IMR-90 (cell line): ENCODE data around the gene OOSP1. TPM values are rescaled to one million over a fixed set of nuclear protein-coding genes. Genes with fewer than 3 reads are reported as not detected.

ENCODE experiments used
- ATAC-seq: fragments of 200-7000 bp; cut with Tn5 transposase; 2 replicates; pipeline ENCODE4 v1.9.1; 2020; ENCODE audit warnings: low read depth, mild to moderate bottlenecking, moderate library complexity
- BruUV-seq: library from RNA; stranded (reverse); fragments of 400-500 nt; replicated peaks from 2 replicates; lab custom pipeline; 2021; lab: Mats Ljungman, UMichigan
- CTCF ChIA-PET: fragments of 300-600 bp; formaldehyde crosslinking; extraction: SDS; loops from one replicate; lab custom pipeline; 2021; ENCODE audit warnings: antibody characterized with exemption; lab: Yijun Ruan, JAX
- POLR2A ChIA-PET: fragments of 300-600 bp; sonication (Branson Sonifier 250); formaldehyde crosslinking; loops from one replicate; lab custom pipeline; 2022; ENCODE audit warnings: antibody characterized with exemption; ENCODE audit not compliant: unreplicated experiment; lab: Charles Lee
- DNase-seq: peaks from one replicate; pipeline ENCODE4 v3.0.0; 2013
- H2AFZ ChIP-seq: replicated peaks from 2 replicates; pipeline ENCODE3; 2013; ENCODE audit warnings: low read length, mild to moderate bottlenecking; ENCODE audit not compliant: poor library complexity
- H2AK5ac ChIP-seq: 2 replicates; pipeline ENCODE4 v1.6.1; 2013; ENCODE audit warnings: low read depth, low read length, inconsistent platforms
- H2AK9ac ChIP-seq: replicated peaks from 2 replicates; pipeline ENCODE3; 2013; ENCODE audit warnings: mild to moderate bottlenecking, low read depth, low read length, moderate library complexity; ENCODE audit not compliant: poor library complexity
- H2BK120ac ChIP-seq: 2 replicates; pipeline ENCODE4 v1.6.1; 2013; ENCODE audit warnings: low read depth, low read length, inconsistent platforms
- H2BK15ac ChIP-seq: 3 replicates; pipeline ENCODE4 v1.6.1; 2013; ENCODE audit warnings: low read depth, low read length, inconsistent platforms
- H2BK20ac ChIP-seq: 2 replicates; pipeline ENCODE4 v1.6.1; 2013; ENCODE audit warnings: low read depth, mild to moderate bottlenecking, inconsistent platforms, low read length, moderate library complexity
- H2BK5ac ChIP-seq: 2 replicates; pipeline ENCODE4 v1.6.1; 2013; ENCODE audit warnings: mild to moderate bottlenecking, low read depth, low read length, inconsistent platforms; ENCODE audit not compliant: poor library complexity, severe bottlenecking
- H3K14ac ChIP-seq: replicated peaks from 2 replicates; pipeline ENCODE4 v1.6.1; 2013; ENCODE audit warnings: low read depth, low read length, inconsistent platforms
- H3K18ac ChIP-seq: 2 replicates; pipeline ENCODE4 v1.6.1; 2013; ENCODE audit warnings: low read depth, low read length, control low read depth
- H3K23ac ChIP-seq: 2 replicates; pipeline ENCODE4 v1.6.1; 2013; ENCODE audit warnings: low read depth, low read length, inconsistent platforms
- H3K27ac ChIP-seq: 2 replicates; pipeline ENCODE4 v1.5.1; 2013; ENCODE audit warnings: mild to moderate bottlenecking, control low read depth, low read length; ENCODE audit not compliant: insufficient read depth
- H3K27me3 ChIP-seq: 2 replicates; pipeline ENCODE4 v1.6.1; 2013; ENCODE audit warnings: low read length; ENCODE audit not compliant: control insufficient read depth, insufficient read depth
- H3K36me3 ChIP-seq: 2 replicates; pipeline ENCODE4 v1.6.1; 2013; ENCODE audit warnings: low read length, mixed read lengths; ENCODE audit not compliant: control insufficient read depth, insufficient read depth
- H3K4ac ChIP-seq: 2 replicates; pipeline ENCODE4 v1.6.1; 2013; ENCODE audit warnings: low read depth, low read length, inconsistent platforms
- H3K4me1 ChIP-seq: 2 replicates; pipeline ENCODE4 v1.6.1; 2013; ENCODE audit warnings: low read length, mixed read lengths; ENCODE audit not compliant: control insufficient read depth, insufficient read depth
- H3K4me2 ChIP-seq: 2 replicates; pipeline ENCODE4 v1.6.1; 2013; ENCODE audit warnings: low read depth, mild to moderate bottlenecking, control low read depth, low read length, moderate library complexity
- H3K4me3 ChIP-seq: 2 replicates; pipeline ENCODE4 v1.5.1; 2013; ENCODE audit warnings: low read depth, mild to moderate bottlenecking, control low read depth, low read length, moderate library complexity; ENCODE audit not compliant: insufficient read depth
- H3K56ac ChIP-seq: 2 replicates; pipeline ENCODE4 v1.6.1; 2013; ENCODE audit warnings: low read length, inconsistent platforms; ENCODE audit not compliant: insufficient read depth; ENCODE audit errors: extremely low read depth
- H3K79me1 ChIP-seq, 2 experiments: 2 replicates each; pipeline ENCODE4 v1.6.1; 2013; ENCODE audit warnings: low read length in 2 of 2, inconsistent platforms in 1 of 2, low read depth in 1 of 2
- H3K9ac ChIP-seq: 2 replicates; pipeline ENCODE4 v1.6.1; 2013; ENCODE audit warnings: low read depth, low read length, control low read depth
- H3K9me1 ChIP-seq: 2 replicates; pipeline ENCODE4 v1.6.1; 2013; ENCODE audit warnings: low read length, inconsistent platforms; ENCODE audit not compliant: insufficient read depth
- H3K9me3 ChIP-seq: 2 replicates; pipeline ENCODE4 v1.6.1; 2013; ENCODE audit warnings: low read length; ENCODE audit not compliant: control insufficient read depth, insufficient read depth
- H4K20me1 ChIP-seq: 2 replicates; pipeline ENCODE4 v1.6.1; 2013; ENCODE audit warnings: low read length, inconsistent platforms; ENCODE audit not compliant: insufficient read depth
- H4K5ac ChIP-seq: 2 replicates; pipeline ENCODE4 v1.6.1; 2013; ENCODE audit warnings: mild to moderate bottlenecking, low read depth, low read length, control low read depth
- H4K8ac ChIP-seq, 2 experiments: 2 replicates each; pipeline ENCODE4 v1.6.1; 2013; ENCODE audit warnings: low read depth in 2 of 2, low read length in 2 of 2, control low read depth in 1 of 2, inconsistent platforms in 1 of 2
- H4K91ac ChIP-seq: 2 replicates; pipeline ENCODE4 v1.6.1; 2013; ENCODE audit warnings: low read depth, low read length, inconsistent platforms; ENCODE audit not compliant: insufficient read depth
- BHLHE40 ChIP-seq: fragments of 150-350 bp; IDR thresholded peaks from 2 replicates; pipeline ENCODE4 v1.6.1; 2016; ENCODE audit warnings: mild to moderate bottlenecking, low read depth, low read length
- CEBPB ChIP-seq: IDR thresholded peaks from 2 replicates; pipeline ENCODE4 v1.6.1; 2012; ENCODE audit warnings: low read depth, low read length, improper control_type of control experiment
- CTCF ChIP-seq: conservative IDR thresholded peaks from 2 replicates; pipeline ENCODE4 v1.5.1; 2012; ENCODE audit warnings: mild to moderate bottlenecking, low read depth, low read length, improper control_type of control experiment
- ELK1 ChIP-seq: fragments of 150-350 bp; IDR thresholded peaks from 2 replicates; pipeline ENCODE4 v1.6.1; 2016; ENCODE audit warnings: low read depth, mild to moderate bottlenecking, low read length, moderate library complexity, borderline replicate concordance
- FOS ChIP-seq: fragments of 150-350 bp; IDR thresholded peaks from 2 replicates; pipeline ENCODE4 v1.6.1; 2016; ENCODE audit warnings: low read depth, low read length
- MAFK ChIP-seq: IDR thresholded peaks from 2 replicates; pipeline ENCODE4 v1.6.1; 2012; ENCODE audit warnings: low read depth, low read length, improper control_type of control experiment
- MAZ ChIP-seq: IDR thresholded peaks from 2 replicates; pipeline ENCODE4 v1.6.1; 2012; ENCODE audit warnings: low read depth, mild to moderate bottlenecking, low read length, improper control_type of control experiment, moderate library complexity, borderline replicate concordance
- MXI1 ChIP-seq: IDR thresholded peaks from 2 replicates; pipeline ENCODE4 v1.6.1; 2012; ENCODE audit warnings: low read depth, mild to moderate bottlenecking, low read length, moderate library complexity, borderline replicate concordance
- POLR2A ChIP-seq: IDR thresholded peaks from 2 replicates; pipeline ENCODE4 v1.6.1; 2012; ENCODE audit warnings: mild to moderate bottlenecking, low read depth, low read length
- RAD21 ChIP-seq: IDR thresholded peaks from 2 replicates; pipeline ENCODE4 v1.6.1; 2012; ENCODE audit warnings: low read length, improper control_type of control experiment
- RCOR1 ChIP-seq: IDR thresholded peaks from 2 replicates; pipeline ENCODE4 v1.6.1; 2012; ENCODE audit warnings: mild to moderate bottlenecking, low read length, improper control_type of control experiment; ENCODE audit not compliant: insufficient replicate concordance
- RFX5 ChIP-seq: IDR thresholded peaks from 2 replicates; pipeline ENCODE4 v1.8.0; 2012; ENCODE audit warnings: low read depth, mild to moderate bottlenecking, low read length, moderate library complexity
- USF2 ChIP-seq: fragments of 150-350 bp; IDR thresholded peaks from 2 replicates; pipeline ENCODE4 v1.6.1; 2017; ENCODE audit warnings: mild to moderate bottlenecking, antibody characterized with exemption, low read length, low read depth
- WGBS, 2 experiments: methylation state at CpG; one replicate each; pipeline versions ENCODE4 v1.1.5 to v1.1.7; 2013; ENCODE audit warnings: missing lambda C conversion rate in 2 of 2; ENCODE audit not compliant: insufficient read length in 1 of 2; ENCODE audit errors: extremely low coverage in 2 of 2; 5-methylcytosine and 5-hydroxymethylcytosine counted together
- dilution Hi-C: fragments of 300-500 bp; cut with HindIII; formaldehyde crosslinking; loops from one replicate; pipeline ENCODE4 v1.14.3; 2018; ENCODE audit warnings: low sequenced_read_pairs; ENCODE audit not compliant: unreplicated experiment
- in situ Hi-C: fragments of 300-500 bp; cut with MboI; formaldehyde crosslinking; loops from 3 replicates; pipeline ENCODE4 v1.14.3; 2019; ENCODE audit warnings: low sequenced_read_pairs, inconsistent platforms, mixed read lengths
- intact Hi-C: fragments of 100-400 bp; cut with micrococcal nuclease; formaldehyde crosslinking; loops from 2 replicates; pipeline ENCODE4 v1.10.0; 2022
- polyA plus RNA-seq, 3 experiments: library from polyadenylated mRNA; depleted of rRNA; stranded (reverse); fragments of >200 nt; gene quantifications; 2 replicates each; pipeline ENCODE4 v1.2.3, GENCODE V29; 2012; ENCODE audit warnings: low replicate concordance in 1 of 3
- total RNA-seq: library from RNA; depleted of rRNA; stranded (reverse); fragments of >200 nt; gene quantifications from 2 replicates; pipeline ENCODE4 v1.2.3, GENCODE V29; 2012

Gene OOSP1
- total and polyA plus RNA-seq, 2 of the 4 experiments (the other 2 are of a cell fraction): not detected

GRCh38 chr11:59941091-59941490, 2.9 kb downstream of the OOSP1 start:
- H2AK5ac ChIP-seq: no peak overlapping the region
- dilution Hi-C loops (no loop called here), in situ Hi-C loops (no loop called here), intact Hi-C loops (no loop called here)
- no peak overlapping the region for H4K91ac ChIP-seq
- H3K9ac ChIP-seq: no peak overlapping the region
- H3K4me1 ChIP-seq: no peaks in the 10 kb centered on the region
- BruUV-seq: no TSS peak
- no peaks in the 10 kb centered on the region for H3K36me3 ChIP-seq
- H3K27ac ChIP-seq: no peak overlapping the region
- no peak overlapping the region for H2BK5ac ChIP-seq
- no peak overlapping the region for H3K56ac ChIP-seq
- no peaks in the 10 kb centered on the region for H3K27me3 ChIP-seq
- ChIA-PET POLR2A (no interaction called here), CTCF (no interaction called here)
- no peak overlapping the region for H2BK15ac ChIP-seq
- no peak overlapping the region for H2AFZ ChIP-seq
- H3K4me3 ChIP-seq: no peak overlapping the region
- H2AK9ac ChIP-seq: no peak overlapping the region
- TF ChIP-seq ELK1 (no peak), MAZ (no peak), CEBPB (no peak), FOS (no peak), MAFK (no peak), RAD21 (no peak), RFX5 (no peak), CTCF (no peak), USF2 (no peak), MXI1 (no peak), BHLHE40 (no peak), RCOR1 (no peak), POLR2A (no peak)
- H4K5ac ChIP-seq: no peak overlapping the region
- H2BK20ac ChIP-seq: no peak overlapping the region
- H3K9me3 ChIP-seq: peaks cover 3% of the 10 kb centered on the region; the same call in 1 of the 2 replicates
- no peaks in the 10 kb centered on the region for H3K79me1 ChIP-seq
- H3K4ac ChIP-seq: no peak overlapping the region
- WGBS, 2 experiments: no CpG with 5 or more reads among the region's 4 CpGs
- H4K20me1 ChIP-seq: no peaks in the 10 kb centered on the region
- no peak overlapping the region for H3K18ac ChIP-seq
- ATAC-seq: no peak
- H3K4me2 ChIP-seq: no peak overlapping the region
- no peaks in the 10 kb centered on the region for H3K9me1 ChIP-seq
- H2BK120ac ChIP-seq: no peak overlapping the region
- DNase-seq: no peak
- no peak overlapping the region for H3K23ac ChIP-seq
- no peak overlapping the region for H4K8ac ChIP-seq
- no peak overlapping the region for H3K14ac ChIP-seq
